Activated CD8-positive, alpha-beta memory T cell treated with anti-CD3 and anti-CD28 coated beads, Interleukin-2, amount 50 U/mL, for 1 hour (primary cell): ENCODE data around the gene RELL1.

Source experiments
- DNase-seq: peaks from one replicate; pipeline ENCODE4 v3.0.0-alpha.2; 2020; ENCODE audit errors: extremely low read depth

The RELL1 gene

DNA sequence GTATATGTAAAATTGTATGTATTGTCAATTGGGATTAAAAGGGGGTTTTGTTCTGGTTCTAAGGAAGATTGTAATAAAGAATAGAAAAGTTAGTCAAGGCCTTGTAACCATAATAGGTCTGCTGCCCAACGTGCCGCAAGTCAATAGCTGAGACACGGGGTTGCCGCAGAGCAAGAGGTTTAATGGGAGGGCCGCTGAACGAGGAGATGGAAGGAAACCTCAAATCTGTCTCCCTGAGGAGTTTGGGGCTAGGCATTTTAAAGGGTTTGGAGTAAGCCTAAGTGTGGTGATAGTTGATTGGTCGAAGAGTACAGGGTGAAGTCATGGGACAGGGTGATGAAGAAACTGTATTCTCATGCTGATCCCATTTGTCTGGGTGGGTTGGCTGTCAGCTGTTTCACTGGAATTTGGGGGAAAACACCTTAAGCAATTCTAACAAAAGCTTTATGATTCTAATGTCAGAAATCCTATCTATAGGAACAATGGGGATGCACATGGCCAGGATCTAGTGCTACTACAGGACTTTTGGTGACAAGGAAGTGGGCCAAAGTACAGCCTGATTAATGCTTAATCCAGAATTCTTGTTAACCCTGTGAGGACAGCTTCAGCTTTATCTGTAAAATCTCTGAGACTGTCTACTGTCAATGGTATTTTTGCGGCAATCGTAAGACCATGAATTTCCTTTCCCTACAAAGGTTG lies 86.9 kb downstream of the RELL1 start:
- DNase-seq = no peak

- DNase-seq = no peak
Observed at GRCh38 chr4:37597034-37597433, 89.1 kb downstream of the RELL1 start.

- DNase-seq = no peak
Observed at GRCh38 chr4:37595875-37596680, 90.1 kb downstream of the RELL1 start.

DNA sequence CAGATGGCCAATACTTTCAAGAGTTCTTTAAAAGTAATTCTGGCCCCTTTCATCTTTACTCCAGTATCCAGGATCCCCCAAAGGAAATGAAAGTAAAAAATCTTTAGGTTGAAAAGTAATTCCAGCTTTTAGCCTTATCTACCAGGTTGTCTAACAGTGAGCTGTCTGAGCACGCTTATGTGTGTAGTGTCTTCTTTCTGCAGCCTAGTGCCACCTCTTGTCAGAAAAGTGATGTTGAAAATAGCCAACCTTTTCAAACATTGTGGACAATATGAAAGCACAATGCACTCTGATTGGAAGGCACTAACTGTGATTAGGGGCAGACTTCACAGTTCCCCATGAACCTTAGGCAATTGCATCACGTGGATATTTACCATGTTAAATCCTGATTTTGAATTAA lies 92.1 kb downstream of the RELL1 start:
- DNase-seq = no peak

- DNase-seq = no peak
Observed at GRCh38 chr4:37591349-37591748, 94.8 kb downstream of the RELL1 start.

DNA sequence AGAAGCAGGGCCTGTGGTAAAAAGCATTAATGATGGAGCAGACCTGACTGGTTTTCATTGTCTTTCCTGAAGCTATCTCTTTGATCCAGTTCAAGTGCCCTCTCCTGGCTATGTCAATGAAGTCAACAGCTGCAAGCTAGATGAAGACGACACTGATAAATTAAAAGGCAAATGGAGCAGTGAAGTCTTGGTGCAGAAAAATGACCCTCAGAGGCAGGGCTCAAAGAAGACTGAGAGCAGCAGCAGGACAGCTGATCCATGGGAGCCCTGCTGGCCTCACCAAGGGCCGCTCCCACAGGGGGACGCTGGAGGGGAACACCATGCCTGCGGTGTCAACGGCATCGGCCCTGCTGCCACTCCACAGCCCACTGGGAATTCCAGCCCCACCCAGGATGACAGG lies 96.2 kb downstream of the RELL1 start:
- DNase-seq = no peak

- DNase-seq = no peak
Observed at GRCh38 chr4:37588150-37588549, 98.0 kb downstream of the RELL1 start.

GRCh38 chr4:37586194-37586593 lies 100.0 kb downstream of the RELL1 start:
- DNase-seq = no peak

DNA sequence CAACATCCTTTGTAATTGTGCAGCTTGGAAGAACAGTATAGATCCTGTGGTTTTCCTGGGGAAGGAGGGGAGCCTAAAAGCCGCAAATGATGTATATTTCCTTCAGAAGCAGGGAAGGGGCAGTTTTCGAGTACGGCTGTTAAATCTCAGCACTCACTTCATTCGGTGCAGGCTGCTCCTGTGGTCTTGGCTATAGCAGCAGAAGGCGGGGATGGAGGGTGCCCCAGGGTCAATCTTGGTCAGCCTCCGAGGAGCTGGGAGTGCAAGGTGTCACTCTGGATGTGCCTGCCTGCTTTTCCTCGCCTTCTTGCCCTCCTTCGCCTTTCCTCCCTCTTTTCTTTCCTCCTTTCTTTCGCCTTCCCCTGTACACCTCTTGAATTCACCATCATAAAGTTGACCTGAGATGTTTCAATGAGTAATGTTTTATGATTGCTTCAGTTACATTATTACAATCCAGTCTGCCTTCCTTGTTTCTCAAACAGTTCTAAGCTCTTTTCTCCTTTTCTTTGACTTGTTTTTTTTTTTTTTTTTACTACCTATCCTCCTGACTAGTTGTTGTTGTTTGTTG lies 101.6 kb downstream of the RELL1 start:
- DNase-seq = no peak

- no peak for DNase-seq
Observed at GRCh38 chr4:37584071-37584470, 102.1 kb downstream of the RELL1 start.

DNA sequence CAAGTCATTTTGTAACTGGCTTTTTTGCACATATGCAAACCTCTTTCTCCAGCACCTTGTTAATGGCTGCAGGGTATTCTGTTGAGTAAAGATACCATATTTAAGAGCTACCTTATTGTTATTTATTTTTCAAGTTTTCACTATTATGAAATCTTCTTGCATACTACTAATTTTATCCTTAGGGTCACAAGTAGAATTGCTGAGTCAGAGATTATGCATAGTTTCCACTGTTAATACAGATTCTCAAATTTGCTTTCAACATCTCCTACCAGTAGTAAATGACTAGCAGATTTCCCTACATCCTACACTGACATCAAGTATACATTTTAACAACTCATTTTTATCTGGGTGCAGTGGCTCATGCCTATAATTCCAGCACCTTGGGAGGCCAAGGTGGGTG lies 112.6 kb downstream of the RELL1 start:
- no peak for DNase-seq

DNA sequence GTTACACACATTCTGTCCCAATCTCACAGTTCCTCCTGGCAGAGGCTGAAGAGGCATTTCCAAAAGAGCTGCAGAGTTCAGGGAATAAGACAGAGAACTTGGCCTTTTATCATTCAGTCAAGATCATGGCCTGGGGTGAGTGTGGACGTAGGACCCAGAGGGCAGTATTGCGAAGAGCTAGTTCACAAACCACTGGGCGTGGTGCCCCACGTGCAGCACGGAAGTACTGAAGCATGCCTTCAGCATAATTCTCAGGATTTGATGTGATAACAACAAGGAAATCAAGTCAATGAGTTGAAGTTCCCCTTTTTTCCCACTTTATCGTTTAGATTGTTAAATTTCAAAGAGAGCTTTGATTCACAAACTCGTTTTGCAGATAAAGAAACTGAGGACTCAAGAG lies 117.7 kb downstream of the RELL1 start:
- DNase-seq = no peak

- no peak for DNase-seq
Observed at GRCh38 chr4:37567836-37568235, 118.3 kb downstream of the RELL1 start.

GRCh38 chr4:37562592-37562991 lies 123.6 kb downstream of the RELL1 start:
- DNase-seq = no peak

GRCh38 chr4:37561803-37562207 lies 124.4 kb downstream of the RELL1 start:
- DNase-seq = no peak

DNA sequence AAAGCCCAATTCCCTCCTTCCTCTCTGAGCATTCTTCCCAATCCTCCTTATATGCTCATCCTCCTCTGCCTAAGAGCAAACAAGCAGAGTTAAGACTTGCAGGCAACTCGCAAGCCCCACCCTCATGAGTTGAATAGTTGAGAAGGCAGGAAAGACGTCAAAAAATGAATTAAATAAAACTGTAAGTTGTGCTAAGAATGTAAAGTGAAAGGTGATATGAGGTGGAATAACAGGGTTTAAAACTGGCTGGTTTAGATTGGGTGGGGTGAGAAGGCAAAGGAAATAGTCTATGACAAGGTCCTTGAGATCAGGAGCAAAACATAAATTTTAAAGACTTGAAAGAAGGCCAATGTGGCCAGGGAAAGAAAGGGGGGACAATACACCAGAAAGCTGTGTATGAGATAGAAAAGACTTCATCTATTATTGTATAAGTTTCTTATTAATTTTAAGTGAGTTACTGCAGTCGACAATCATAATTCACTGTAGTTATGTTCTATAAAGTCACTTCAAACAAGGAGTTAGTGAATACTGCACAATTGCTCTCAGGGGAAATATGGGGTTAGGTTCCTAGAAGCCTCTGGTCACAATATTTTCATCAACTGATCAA lies 124.9 kb downstream of the RELL1 start:
- no peak for DNase-seq
